ENCODE results near the gene PRKAR2B. TPM values are rescaled to one million over a fixed set of nuclear protein-coding genes. Genes with fewer than 3 reads are reported as not detected.
A peak's percentile ranks its signal among the peaks of the same experiment; 100 is the strongest.

PRKAR2B gene
- total RNA-seq, 6 experiments from 2014 or later = 3.6 to 9.7 (median 8.7) TPM

- Mint-ChIP-seq H3K9me3 (no peaks in the 10 kb centered on the region), H3K27ac (peak overlapping the region; percentile 12; the same call in 1 of the 2 replicates), H3K36me3 (ENCODE audit: low read depth) (no peaks in the 10 kb centered on the region), H3K4me1 (ENCODE audit: low read depth) (peaks cover 53% of the 10 kb centered on the region), H3K4me3 (peak overlapping the region; percentile 87), H3K27me3 (ENCODE audit: insufficient read depth) (peaks cover 2% of the 10 kb centered on the region; the same call in 1 of the 2 replicates)
- TF ChIP-seq, protein P1, sequence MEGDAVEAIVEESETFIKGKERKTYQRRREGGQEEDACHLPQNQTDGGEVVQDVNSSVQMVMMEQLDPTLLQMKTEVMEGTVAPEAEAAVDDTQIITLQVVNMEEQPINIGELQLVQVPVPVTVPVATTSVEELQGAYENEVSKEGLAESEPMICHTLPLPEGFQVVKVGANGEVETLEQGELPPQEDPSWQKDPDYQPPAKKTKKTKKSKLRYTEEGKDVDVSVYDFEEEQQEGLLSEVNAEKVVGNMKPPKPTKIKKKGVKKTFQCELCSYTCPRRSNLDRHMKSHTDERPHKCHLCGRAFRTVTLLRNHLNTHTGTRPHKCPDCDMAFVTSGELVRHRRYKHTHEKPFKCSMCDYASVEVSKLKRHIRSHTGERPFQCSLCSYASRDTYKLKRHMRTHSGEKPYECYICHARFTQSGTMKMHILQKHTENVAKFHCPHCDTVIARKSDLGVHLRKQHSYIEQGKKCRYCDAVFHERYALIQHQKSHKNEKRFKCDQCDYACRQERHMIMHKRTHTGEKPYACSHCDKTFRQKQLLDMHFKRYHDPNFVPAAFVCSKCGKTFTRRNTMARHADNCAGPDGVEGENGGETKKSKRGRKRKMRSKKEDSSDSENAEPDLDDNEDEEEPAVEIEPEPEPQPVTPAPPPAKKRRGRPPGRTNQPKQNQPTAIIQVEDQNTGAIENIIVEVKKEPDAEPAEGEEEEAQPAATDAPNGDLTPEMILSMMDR (IDR thresholded peaks at IDR 0.05) = no peak
- DNase-seq = no peak
Observed at GRCh38 chr7:107045195-107045960, 873 bp downstream of the PRKAR2B start.

DNA sequence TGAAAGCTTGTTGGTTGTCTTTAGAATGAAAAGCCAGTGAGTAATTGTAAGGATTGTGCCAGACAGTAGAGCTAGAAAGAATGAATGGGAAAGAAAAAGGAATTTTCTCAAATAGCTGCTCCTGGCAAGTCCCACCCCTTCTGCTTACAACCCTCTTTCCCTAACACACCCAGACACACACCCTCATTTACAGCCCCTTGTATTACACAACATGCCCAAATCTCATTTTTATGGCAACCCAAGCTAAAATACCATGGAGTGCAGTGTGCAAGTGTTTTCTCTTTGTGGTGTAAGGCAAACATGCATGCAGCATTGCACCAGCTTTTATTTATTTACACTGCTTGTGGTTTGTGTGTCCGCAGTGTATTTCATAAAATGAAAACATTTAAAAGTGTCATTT lies 1.5 kb downstream of the PRKAR2B start:
- H3K9me3 Mint-ChIP-seq = no peaks in the 10 kb centered on the region
- DNase-seq = no peak
- H3K27ac Mint-ChIP-seq = no peak overlapping the region; the same call in 1 of the 2 replicates
- peak overlapping the region; percentile 87 for H3K4me3 Mint-ChIP-seq
- H3K4me1 Mint-ChIP-seq (ENCODE audit: low read depth) = peaks cover 59% of the 10 kb centered on the region
- H3K27me3 Mint-ChIP-seq (ENCODE audit: insufficient read depth) = peaks cover 2% of the 10 kb centered on the region; the same call in 1 of the 2 replicates
- TF ChIP-seq, protein P1 (IDR thresholded peaks at IDR 0.05) = no peak
- no peaks in the 10 kb centered on the region for H3K36me3 Mint-ChIP-seq (ENCODE audit: low read depth)

DNA sequence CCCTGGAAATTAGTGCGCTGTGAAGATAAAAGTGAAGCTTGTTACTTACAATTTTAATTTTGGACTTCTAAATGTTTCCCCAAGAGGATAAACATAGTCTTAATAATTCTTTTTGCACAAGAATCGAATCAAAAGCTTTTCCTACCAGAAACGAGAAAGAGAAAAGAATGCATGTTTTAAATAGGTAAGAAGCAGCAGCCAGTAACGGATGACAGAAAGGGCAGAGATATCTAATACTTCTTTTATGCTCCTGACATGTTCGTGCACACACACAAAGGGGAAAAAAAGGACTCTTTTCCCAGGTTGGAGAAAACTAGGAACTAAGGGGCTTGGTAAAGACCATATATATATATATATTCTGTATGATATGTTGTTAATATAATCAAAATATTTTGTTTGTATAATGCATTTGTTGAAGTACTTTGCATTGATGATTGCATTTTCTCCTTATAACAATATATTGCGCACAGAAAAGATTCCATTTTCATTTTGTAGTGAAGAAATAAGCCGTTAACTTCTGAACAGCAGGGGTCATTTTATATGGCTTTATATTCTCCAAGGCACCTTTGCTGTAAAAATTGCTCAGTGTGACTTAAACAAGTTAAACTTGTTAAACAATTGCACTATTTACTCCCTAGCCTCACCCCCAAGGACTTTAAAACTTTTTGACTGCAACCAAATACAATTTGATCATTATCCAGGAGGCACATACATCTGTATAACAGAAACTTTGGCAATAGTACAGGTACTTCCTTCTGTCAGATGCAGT lies 2.2 kb downstream of the PRKAR2B start:
- H3K27ac Mint-ChIP-seq = no peak overlapping the region; the same call in 1 of the 2 replicates
- H3K36me3 Mint-ChIP-seq (ENCODE audit: low read depth) = no peaks in the 10 kb centered on the region
- DNase-seq = no peak
- peaks cover 66% of the 10 kb centered on the region for H3K4me1 Mint-ChIP-seq (ENCODE audit: low read depth)
- H3K4me3 Mint-ChIP-seq = no peak overlapping the region
- H3K9me3 Mint-ChIP-seq = no peaks in the 10 kb centered on the region
- TF ChIP-seq, protein P1 (IDR thresholded peaks at IDR 0.05) = no peak
- no peaks in the 10 kb centered on the region; the same call in 1 of the 2 replicates for H3K27me3 Mint-ChIP-seq (ENCODE audit: insufficient read depth)

DNA sequence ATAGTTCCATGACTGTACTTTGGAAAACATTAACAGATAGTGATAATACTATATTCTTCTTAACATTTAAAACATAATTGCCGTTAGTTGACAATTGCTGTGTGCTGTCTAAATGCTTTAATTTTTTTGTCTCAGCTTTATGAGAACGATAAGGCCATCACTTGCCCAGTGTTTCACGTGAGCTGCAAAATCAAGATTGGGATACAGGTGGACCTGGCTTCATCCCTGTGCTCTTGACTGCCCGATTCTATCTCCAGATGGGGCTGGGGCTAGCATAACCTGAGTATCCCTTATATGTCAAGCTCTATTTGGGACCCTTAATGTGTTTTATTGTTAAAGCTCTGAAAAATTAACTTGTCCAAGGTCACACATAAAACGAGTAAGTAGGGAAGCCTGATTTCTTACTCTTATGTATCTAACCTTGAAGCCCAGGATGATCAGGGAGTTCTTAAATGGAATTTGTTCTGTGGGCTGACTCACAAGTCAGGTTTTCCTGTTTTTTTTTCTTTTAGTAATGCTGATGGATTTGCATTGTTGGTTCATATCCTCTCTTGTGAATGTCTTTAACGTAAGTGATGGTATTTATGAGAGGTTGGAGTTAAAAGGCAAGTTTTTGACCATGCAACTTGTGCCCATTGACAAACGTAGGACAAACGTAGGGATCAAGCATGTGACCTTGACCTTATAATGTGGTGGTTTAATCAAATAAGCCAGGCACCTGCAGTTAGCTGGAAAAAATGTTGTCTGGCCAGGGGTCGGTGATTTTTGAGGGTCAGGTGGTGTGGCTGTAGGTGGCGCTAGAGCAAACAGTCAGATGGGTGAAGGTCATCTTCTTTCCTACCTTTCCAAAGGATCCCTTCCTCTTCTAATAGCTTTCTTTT lies 3.6 kb downstream of the PRKAR2B start:
- DNase-seq = peak; percentile 8
- no peak overlapping the region for H3K27ac Mint-ChIP-seq
- H3K4me1 Mint-ChIP-seq (ENCODE audit: low read depth) = peaks cover 70% of the 10 kb centered on the region
- H3K4me3 Mint-ChIP-seq = no peak overlapping the region
- TF ChIP-seq, protein P1 (IDR thresholded peaks at IDR 0.05) = peak; percentile 49; the same call in 1 of the 2 replicates
- no peaks in the 10 kb centered on the region for H3K36me3 Mint-ChIP-seq (ENCODE audit: low read depth)
- H3K9me3 Mint-ChIP-seq = no peaks in the 10 kb centered on the region
- no peaks in the 10 kb centered on the region; the same call in 1 of the 2 replicates for H3K27me3 Mint-ChIP-seq (ENCODE audit: insufficient read depth)

DNA sequence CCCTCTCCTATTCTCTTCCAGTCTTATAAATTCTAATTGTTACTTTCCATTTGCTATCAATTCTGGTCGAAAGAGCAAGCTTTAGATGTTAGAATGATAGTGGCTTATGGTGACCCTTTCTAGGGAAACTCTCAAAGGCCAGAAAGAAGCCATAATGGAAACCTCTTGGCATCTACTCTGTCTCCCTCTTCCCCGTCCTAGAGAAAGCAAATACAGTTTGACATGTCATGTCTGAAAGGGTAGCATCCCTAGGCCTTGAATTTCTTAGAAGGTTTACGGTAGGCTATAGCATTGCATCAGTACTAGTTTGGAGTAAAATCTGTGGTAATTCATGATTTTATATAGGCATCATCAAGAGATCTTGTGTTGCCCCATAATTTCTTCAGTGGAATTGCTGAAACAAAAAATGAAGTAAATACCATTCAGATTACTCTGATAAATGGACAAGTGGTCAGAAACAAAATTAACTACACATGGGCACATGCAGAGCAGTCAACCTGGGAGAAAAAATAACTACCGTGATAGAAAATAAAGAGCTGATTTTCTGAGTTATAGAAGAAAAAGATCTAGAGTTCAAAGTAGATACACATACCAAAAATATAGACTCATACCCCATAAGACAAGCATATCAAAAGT lies 4.4 kb downstream of the PRKAR2B start:
- H3K36me3 Mint-ChIP-seq (ENCODE audit: low read depth) = no peaks in the 10 kb centered on the region
- H3K4me1 Mint-ChIP-seq (ENCODE audit: low read depth) = peaks cover 67% of the 10 kb centered on the region
- no peak overlapping the region for H3K27ac Mint-ChIP-seq
- TF ChIP-seq, protein P1 (IDR thresholded peaks at IDR 0.05) = no peak
- H3K27me3 Mint-ChIP-seq (ENCODE audit: insufficient read depth) = no peaks in the 10 kb centered on the region; the same call in 1 of the 2 replicates
- no peaks in the 10 kb centered on the region for H3K9me3 Mint-ChIP-seq
- no peak for DNase-seq
- H3K4me3 Mint-ChIP-seq = no peak overlapping the region

All from HFFc6 (cell line).